ENCODE measurements around the gene CYB561A3.

CYB561A3 gene

GRCh38 chr11:61369372-61370348 is 8.0 kb upstream of the CYB561A3 start:
- no peak for DNase-seq (ENCODE audit: low read depth in 2 of 2)

- no peak for DNase-seq (ENCODE audit: low read depth in 2 of 2)
Measured at GRCh38 chr11:61368646-61369045, 7.0 kb upstream of the CYB561A3 start.

GRCh38 chr11:61367406-61367805 is 5.7 kb upstream of the CYB561A3 start:
- DNase-seq (ENCODE audit: low read depth in 2 of 2), result no peak

GRCh38 chr11:61364012-61364675 is 2.5 kb upstream of the CYB561A3 start:
- no peak for DNase-seq (ENCODE audit: low read depth in 2 of 2)

GRCh38 chr11:61362542-61362875 is 827 bp upstream of the CYB561A3 start:
- no peak for DNase-seq (ENCODE audit: low read depth in 2 of 2)

- no peak for DNase-seq (ENCODE audit: low read depth in 2 of 2)
Measured at GRCh38 chr11:61361237-61361740, 393 bp downstream of the CYB561A3 start.

GRCh38 chr11:61359516-61359915 is 2.2 kb downstream of the CYB561A3 start:
- no peak for DNase-seq (ENCODE audit: low read depth in 2 of 2)

- DNase-seq (ENCODE audit: low read depth in 2 of 2), result no peak
Measured at GRCh38 chr11:61358566-61358965, 3.1 kb downstream of the CYB561A3 start.

- DNase-seq (ENCODE audit: low read depth in 2 of 2), result no peak
Measured at GRCh38 chr11:61357894-61358239, 3.8 kb downstream of the CYB561A3 start.

GRCh38 chr11:61357233-61357893 is 4.3 kb downstream of the CYB561A3 start:
- DNase-seq (ENCODE audit: low read depth in 2 of 2), result no peak

- no peak for DNase-seq (ENCODE audit: low read depth in 2 of 2)
Measured at GRCh38 chr11:61356706-61357105, 5.0 kb downstream of the CYB561A3 start.

GRCh38 chr11:61354208-61354607 is 7.5 kb downstream of the CYB561A3 start:
- DNase-seq (ENCODE audit: low read depth in 2 of 2), result no peak

GRCh38 chr11:61353131-61354067 is 8.3 kb downstream of the CYB561A3 start:
- DNase-seq (ENCODE audit: low read depth in 2 of 2), result no peak

- DNase-seq (ENCODE audit: low read depth in 2 of 2), result no peak
Measured at GRCh38 chr11:61352038-61352437, 9.6 kb downstream of the CYB561A3 start.

GRCh38 chr11:61350803-61351202 is 10.9 kb downstream of the CYB561A3 start:
- DNase-seq (ENCODE audit: low read depth in 2 of 2), result no peak

- no peak for DNase-seq (ENCODE audit: low read depth in 2 of 2)
Measured at GRCh38 chr11:61350336-61350735, 11.3 kb downstream of the CYB561A3 start.

- DNase-seq (ENCODE audit: low read depth in 2 of 2), result no peak
Measured at GRCh38 chr11:61349916-61350315, 11.8 kb downstream of the CYB561A3 start.

- no peak for DNase-seq (ENCODE audit: low read depth in 2 of 2)
Measured at GRCh38 chr11:61349189-61349751, 12.4 kb downstream of the CYB561A3 start.

GRCh38 chr11:61347916-61348461 is 13.7 kb downstream of the CYB561A3 start:
- no peak for DNase-seq (ENCODE audit: low read depth in 2 of 2)

GRCh38 chr11:61345954-61346843 is 15.5 kb downstream of the CYB561A3 start:
- DNase-seq (ENCODE audit: low read depth in 2 of 2), result no peak

Measured in fibroblast of skin of left biceps (primary cell).